Neural cell (in vitro differentiated cells): ENCODE results near the gene TMEM266.

Experiments used
- CTCF ChIP-seq: fragments of 450-650 bp; IDR thresholded peaks from 2 replicates; pipeline ENCODE4 v1.5.1; 2014; ENCODE audit warnings: antibody characterized with exemption, mild to moderate bottlenecking, moderate library complexity; ENCODE audit not compliant: poor library complexity, severe bottlenecking
- EP300 ChIP-seq: fragments of 450-650 bp; conservative IDR thresholded peaks from 2 replicates; pipeline ENCODE4 v1.6.1; 2014; ENCODE audit warnings: antibody characterized with exemption, mild to moderate bottlenecking, moderate library complexity; ENCODE audit not compliant: poor library complexity, severe bottlenecking
- EZH2 ChIP-seq: fragments of 200-600, 300-800 bp; shearing (Covaris generic), sonication (generic); IDR thresholded peaks from 2 replicates; pipeline ENCODE4 v1.6.1; 2014; ENCODE audit warnings: antibody characterized with exemption, low read length, borderline replicate concordance, mild to moderate bottlenecking; ENCODE audit not compliant: insufficient read depth, poor library complexity, severe bottlenecking
- MXI1 ChIP-seq: fragments of 450-650 bp; conservative IDR thresholded peaks from 2 replicates; pipeline ENCODE4 v1.6.1; 2014; ENCODE audit warnings: antibody characterized with exemption, mild to moderate bottlenecking; ENCODE audit not compliant: poor library complexity, severe bottlenecking
- POLR2AphosphoS5 ChIP-seq: IDR thresholded peaks from 2 replicates; pipeline ENCODE4 v1.6.1; 2012
- RAD21 ChIP-seq: fragments of 450-650 bp; conservative IDR thresholded peaks from 2 replicates; pipeline ENCODE4 v1.6.1; 2014; ENCODE audit warnings: antibody characterized with exemption, mild to moderate bottlenecking, moderate library complexity
- REST ChIP-seq: IDR thresholded peaks from 2 replicates; pipeline ENCODE4 v1.6.1; 2012; ENCODE audit warnings: borderline replicate concordance
- TAF1 ChIP-seq: IDR thresholded peaks from 2 replicates; pipeline ENCODE4 v1.6.1; 2012; ENCODE audit warnings: low read depth

- no peak for TF ChIP-seq CTCF
- TF ChIP-seq EZH2, result no peak
- no peak for TF ChIP-seq POLR2AphosphoS5
- TF ChIP-seq RAD21, result no peak
- no peak for TF ChIP-seq EP300
- no peak for TF ChIP-seq MXI1
- no peak for TF ChIP-seq REST
- no peak for TF ChIP-seq TAF1
Observed at GRCh38 chr15:76169911-76170800, 110.4 kb downstream of the TMEM266 start.
